SK-N-SH (cell line): ENCODE measurements around the gene SFMBT2. TPM values are rescaled to one million over a fixed set of nuclear protein-coding genes. Genes with fewer than 3 reads are reported as not detected.

Experiments used
- CTCF ChIA-PET: fragments of 300-600, 350-600 bp; formaldehyde crosslinking; extraction: SDS; loops from one replicate; lab custom pipeline; 2021; lab: Yijun Ruan, JAX
- POLR2A ChIA-PET: fragments of 350-600 bp; sonication (Branson Sonifier 250); formaldehyde crosslinking; extraction: SDS; loops from one replicate; lab custom pipeline; 2020; ENCODE audit warnings: antibody characterized with exemption, inconsistent platforms; lab: Yijun Ruan, JAX
- DNase-seq: peaks from one replicate; pipeline ENCODE4 v3.0.0; 2012
- H2AFZ ChIP-seq: fragments of 200-600 bp; sonication (generic); 2 replicates; pipeline ENCODE4 v1.8.1; 2016; ENCODE audit warnings: antibody characterized with exemption, mild to moderate bottlenecking, low read depth
- H3F3A ChIP-seq: fragments of 200-600 bp; sonication (generic); replicated peaks from 2 replicates; pipeline ENCODE3; 2016; ENCODE audit warnings: antibody characterized with exemption, mild to moderate bottlenecking; ENCODE audit not compliant: insufficient read depth
- H3K27ac ChIP-seq, 2 experiments: fragments of 200-500 bp in 1 of 2; fragments of 200-600 bp in 1 of 2; sonication (Bioruptor generic) in 1 of 2; sonication (generic), shearing (Covaris generic) in 1 of 2; 2 replicates each; pipeline versions ENCODE4 v1.5.1 to v1.6.1; 2014 to 2016; ENCODE audit warnings: low read depth in 2 of 2, inconsistent platforms in 1 of 2, low read length in 1 of 2, mild to moderate bottlenecking in 1 of 2, mixed read lengths in 1 of 2
- H3K27me3 ChIP-seq: fragments of 200-600 bp; sonication (generic), shearing (Covaris generic); 2 replicates; pipeline ENCODE4 v1.6.1; 2016; ENCODE audit warnings: mixed run types; ENCODE audit not compliant: insufficient read depth
- H3K36me3 ChIP-seq, 2 experiments: fragments of 200-500 bp in 1 of 2; fragments of 200-600 bp in 1 of 2; sonication (Bioruptor generic) in 1 of 2; sonication (generic) in 1 of 2; replicated peaks in 1 of 2; 2 replicates each; pipeline versions ENCODE3 to v1.5.1; 2014 to 2016; ENCODE audit warnings: low read length in 1 of 2, mild to moderate bottlenecking in 1 of 2; ENCODE audit not compliant: insufficient read depth in 2 of 2, control insufficient read depth in 1 of 2
- H3K4me1 ChIP-seq, 2 experiments: fragments of 200-500 bp in 1 of 2; fragments of 200-600 bp in 1 of 2; sonication (Bioruptor generic) in 1 of 2; sonication (generic), shearing (Covaris generic) in 1 of 2; 2 replicates each; pipeline versions ENCODE4 v1.5.1 to v1.6.1; 2014 to 2016; ENCODE audit warnings: low read depth in 1 of 2, low read length in 1 of 2, mixed run types in 1 of 2; ENCODE audit not compliant: insufficient read depth in 2 of 2, control insufficient read depth in 1 of 2
- H3K4me2 ChIP-seq: fragments of 200-600 bp; sonication (generic), shearing (Covaris generic); 2 replicates; pipeline ENCODE4 v1.6.1; 2017; ENCODE audit warnings: mixed run types
- H3K4me3 ChIP-seq, 2 experiments: fragments of 200-500 bp in 1 of 2; fragments of 200-600 bp in 1 of 2; sonication (Bioruptor generic) in 1 of 2; sonication (generic), shearing (Covaris generic) in 1 of 2; 2 replicates each; pipeline versions ENCODE4 v1.5.1 to v1.8.1; 2014 to 2016; ENCODE audit warnings: low read depth in 2 of 2, inconsistent platforms in 1 of 2, low read length in 1 of 2, mild to moderate bottlenecking in 1 of 2, mixed read lengths in 1 of 2, moderate library complexity in 1 of 2
- H3K79me2 ChIP-seq: fragments of 200-600 bp; sonication (generic); 2 replicates; pipeline ENCODE4 v1.8.1; 2017; ENCODE audit warnings: mild to moderate bottlenecking; ENCODE audit not compliant: insufficient read depth
- H3K9ac ChIP-seq: fragments of 200-600 bp; sonication (generic); 2 replicates; pipeline ENCODE4 v1.6.1; 2017; ENCODE audit warnings: mixed run types
- H3K9me2 ChIP-seq: fragments of 200-600 bp; sonication (generic); 2 replicates; pipeline ENCODE4 v1.6.1; 2017; ENCODE audit warnings: mixed run types
- H3K9me3 ChIP-seq: fragments of 200-600 bp; sonication (generic); 2 replicates; pipeline ENCODE4 v1.6.1; 2017; ENCODE audit warnings: mixed run types, mild to moderate bottlenecking, moderate library complexity
- H4K20me1 ChIP-seq: fragments of 200-600 bp; sonication (generic); 2 replicates; pipeline ENCODE4 v1.6.1; 2017; ENCODE audit warnings: mild to moderate bottlenecking, mixed run types; ENCODE audit not compliant: insufficient read depth
- EZH2phosphoT487 ChIP-seq: fragments of 200-600 bp; sonication (generic); IDR thresholded peaks from 2 replicates; pipeline ENCODE4 v1.6.1; 2017; ENCODE audit warnings: low read depth, mixed run types, mild to moderate bottlenecking, antibody characterized with exemption, moderate library complexity, borderline replicate concordance
- FOXJ3 ChIP-seq: sonication (generic); formaldehyde crosslinking; IDR thresholded peaks from 2 replicates; pipeline ENCODE4 v1.5.1; 2020; ENCODE audit warnings: mild to moderate bottlenecking, missing genetic modification reagents
- FOXM1 ChIP-seq: IDR thresholded peaks from 2 replicates; pipeline ENCODE4 v1.4.0; 2012; ENCODE audit warnings: low read depth, mild to moderate bottlenecking
- MAX ChIP-seq: IDR thresholded peaks from 2 replicates; pipeline ENCODE4 v1.4.0; 2012; ENCODE audit warnings: low read depth
- NFIC ChIP-seq: IDR thresholded peaks from 2 replicates; pipeline ENCODE4 v1.4.0; 2012; ENCODE audit warnings: borderline replicate concordance
- PBX3 ChIP-seq: IDR thresholded peaks from 2 replicates; pipeline ENCODE4; 2012
- RCOR1 ChIP-seq: fragments of 150-350 bp; IDR thresholded peaks from 2 replicates; pipeline ENCODE4 v1.6.1; 2017; ENCODE audit warnings: antibody characterized with exemption, low read length
- SIN3A ChIP-seq: IDR thresholded peaks from 2 replicates; pipeline ENCODE4 v1.6.1; 2012; ENCODE audit warnings: low read depth, mild to moderate bottlenecking, low read length, moderate library complexity, borderline replicate concordance
- USF2 ChIP-seq: fragments of 150-350 bp; IDR thresholded peaks from 2 replicates; pipeline ENCODE4 v1.6.1; 2017; ENCODE audit warnings: antibody characterized with exemption, low read length, low read depth, borderline replicate concordance
- WGBS: methylation state at CpG from one replicate; pipeline ENCODE4 v1.1.6; 2017; ENCODE audit warnings: low lambda C conversion rate; 5-methylcytosine and 5-hydroxymethylcytosine counted together
- polyA plus RNA-seq, 3 experiments: library from polyadenylated mRNA; depleted of rRNA; stranded (reverse); fragments of >200 nt; gene quantifications; 2 replicates each; pipeline ENCODE4 v1.2.3, GENCODE V29; 2012
- TF ChIP-seq, protein P1 (sequence below): IDR thresholded peaks from 2 replicates; pipeline ENCODE4 v1.4.0; 2012; ENCODE audit warnings: low read depth, borderline replicate concordance

The SFMBT2 gene
- polyA plus RNA-seq, 1 of the 3 experiments (the other 2 are of a cell fraction) = 0.20 TPM

DNA sequence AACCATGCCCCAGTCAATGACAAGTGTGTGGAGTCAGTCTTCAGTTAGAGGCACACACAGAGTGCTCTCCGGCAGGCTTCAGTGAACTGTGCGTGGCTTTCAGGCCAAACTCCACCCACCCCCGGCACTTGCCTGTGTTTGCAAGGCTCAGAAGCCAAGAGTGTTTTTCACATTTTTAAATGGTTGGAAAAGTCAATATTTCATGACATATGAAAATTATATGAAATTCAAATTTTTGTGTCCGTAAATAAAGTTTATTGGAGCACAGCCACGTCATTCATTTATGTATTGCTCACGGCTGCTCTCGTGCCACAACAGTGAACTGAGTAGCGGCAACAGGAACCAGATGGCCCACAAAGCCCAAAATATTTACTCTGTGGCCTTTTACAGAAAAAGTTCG lies 104.7 kb downstream of the SFMBT2 start:
- H3K4me1 ChIP-seq = peaks cover 0 to 5% of the 10 kb centered on the region in 2 experiments; a peak in 1 of 4 replicates
- H3K4me3 ChIP-seq = no peak overlapping the region
- H4K20me1 ChIP-seq = no peaks in the 10 kb centered on the region
- DNase-seq = no peak
- H3K9me2 ChIP-seq = no peaks in the 10 kb centered on the region
- no peaks in the 10 kb centered on the region for H3K79me2 ChIP-seq
- H3F3A ChIP-seq = no peaks in the 10 kb centered on the region
- TF ChIP-seq PBX3 = no peak
- TF ChIP-seq FOXJ3 (CRISPR knock-in tag) = no peak
- no peak for TF ChIP-seq RCOR1
- TF ChIP-seq NFIC = no peak
- no peak for TF ChIP-seq FOXM1
- H2AFZ ChIP-seq = no peak overlapping the region
- 60% methylated on average over 9 of the region's 9 CpGs for WGBS
- H3K27ac ChIP-seq = no peak overlapping the region; a peak in 1 of 4 replicates
- ChIA-PET CTCF (no interaction called here), POLR2A (no interaction called here)
- no peak overlapping the region for H3K9ac ChIP-seq
- no peak overlapping the region for H3K4me2 ChIP-seq
- H3K9me3 ChIP-seq = no peaks in the 10 kb centered on the region
- no peaks in the 10 kb centered on the region for H3K27me3 ChIP-seq
- H3K36me3 ChIP-seq = no peaks in the 10 kb centered on the region

GRCh38 chr10:7305053-7305452 lies 105.8 kb downstream of the SFMBT2 start:
- H3F3A ChIP-seq = no peaks in the 10 kb centered on the region
- H3K36me3 ChIP-seq = no peaks in the 10 kb centered on the region
- H3K9ac ChIP-seq = no peak overlapping the region
- TF ChIP-seq, protein P1, sequence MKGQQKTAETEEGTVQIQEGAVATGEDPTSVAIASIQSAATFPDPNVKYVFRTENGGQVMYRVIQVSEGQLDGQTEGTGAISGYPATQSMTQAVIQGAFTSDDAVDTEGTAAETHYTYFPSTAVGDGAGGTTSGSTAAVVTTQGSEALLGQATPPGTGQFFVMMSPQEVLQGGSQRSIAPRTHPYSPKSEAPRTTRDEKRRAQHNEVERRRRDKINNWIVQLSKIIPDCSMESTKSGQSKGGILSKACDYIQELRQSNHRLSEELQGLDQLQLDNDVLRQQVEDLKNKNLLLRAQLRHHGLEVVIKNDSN = no peak
- TF ChIP-seq USF2 = no peak
- TF ChIP-seq SIN3A = no peak
- TF ChIP-seq EZH2phosphoT487 = no peak
- TF ChIP-seq MAX = no peak
- H3K27ac ChIP-seq = no peak overlapping the region
- no peaks in the 10 kb centered on the region for H3K9me3 ChIP-seq
- 43% methylated on average over 6 of the region's 6 CpGs for WGBS
- no peak for DNase-seq
- H2AFZ ChIP-seq = no peak overlapping the region
- no peaks in the 10 kb centered on the region for H3K9me2 ChIP-seq
- no peaks in the 10 kb centered on the region for H4K20me1 ChIP-seq
- ChIA-PET POLR2A (no interaction called here), CTCF (no interaction called here)
- no peaks in the 10 kb centered on the region for H3K27me3 ChIP-seq
- H3K79me2 ChIP-seq = no peaks in the 10 kb centered on the region
- H3K4me2 ChIP-seq = no peak overlapping the region
- no peak overlapping the region for H3K4me3 ChIP-seq
- H3K4me1 ChIP-seq = peaks cover 0 to 13% of the 10 kb centered on the region in 2 experiments; a peak in 2 of 4 replicates
